ENCODE data around the gene JPT2.

The JPT2 gene

GRCh38 chr16:1689853-1690252, 11.8 kb downstream of the JPT2 start:
- H3K27ac ChIP-seq = peak overlapping the region; percentile 89
- no peak for TF ChIP-seq CTCF (IDR thresholded peaks at IDR 0.05; ENCODE audit: low read depth, low read length, missing control alignments)

GRCh38 chr16:1690810-1691209, 12.7 kb downstream of the JPT2 start:
- H3K27me3 ChIP-seq (replicated peaks) = no peaks in the 10 kb centered on the region
- TF ChIP-seq CTCF (IDR thresholded peaks at IDR 0.05; ENCODE audit: low read depth, low read length, missing control alignments) = no peak
- peak overlapping the region; percentile 89 for H3K27ac ChIP-seq
- DNase-seq = no peak
- H3K36me3 ChIP-seq (replicated peaks) = peaks cover 41% of the 10 kb centered on the region
- in situ Hi-C loops (cut with HindIII; ENCODE audit: low pct_ligation_motif_present, low sequenced_read_pairs) = no loop called here
- H3K4me3 ChIP-seq (ENCODE audit: low read depth, low read length) = no peak overlapping the region

More at GRCh38 chr16:1689853-1690252, 11.8 kb downstream of the JPT2 start:
- Histone ChIP-seq H3K27me3 (replicated peaks) (no peaks in the 10 kb centered on the region), H3K36me3 (replicated peaks) (peaks cover 44% of the 10 kb centered on the region), H3K4me3 (ENCODE audit: low read depth, low read length) (no peak overlapping the region)
- in situ Hi-C loops (cut with HindIII; ENCODE audit: low pct_ligation_motif_present, low sequenced_read_pairs) = no loop called here
- no peak for DNase-seq

GRCh38 chr16:1691276-1691675, 13.2 kb downstream of the JPT2 start:
- no peaks in the 10 kb centered on the region for H3K27me3 ChIP-seq (replicated peaks)
- peak overlapping the region; percentile 89 for H3K27ac ChIP-seq
- peaks cover 41% of the 10 kb centered on the region for H3K36me3 ChIP-seq (replicated peaks)
- DNase-seq = peak; percentile 27
- in situ Hi-C loops (cut with HindIII; ENCODE audit: low pct_ligation_motif_present, low sequenced_read_pairs) = no loop called here
- TF ChIP-seq CTCF (IDR thresholded peaks at IDR 0.05; ENCODE audit: low read depth, low read length, missing control alignments) = peak; percentile 60
- H3K4me3 ChIP-seq (ENCODE audit: low read depth, low read length) = no peak overlapping the region

- in situ Hi-C loops (cut with HindIII; ENCODE audit: low pct_ligation_motif_present, low sequenced_read_pairs) = no loop called here
- Histone ChIP-seq H3K27ac (peak overlapping the region; percentile 89), H3K36me3 (replicated peaks) (peaks cover 42% of the 10 kb centered on the region), H3K4me3 (ENCODE audit: low read depth, low read length) (peak overlapping the region; percentile 5), H3K27me3 (replicated peaks) (no peaks in the 10 kb centered on the region)
- TF ChIP-seq CTCF (IDR thresholded peaks at IDR 0.05; ENCODE audit: low read depth, low read length, missing control alignments) = no peak
- DNase-seq = peak; percentile 89
Observed at GRCh38 chr16:1691956-1692355, 13.9 kb downstream of the JPT2 start.

- no peak for DNase-seq
- in situ Hi-C loops (cut with HindIII; ENCODE audit: low pct_ligation_motif_present, low sequenced_read_pairs) = no loop called here
- TF ChIP-seq CTCF (IDR thresholded peaks at IDR 0.05; ENCODE audit: low read depth, low read length, missing control alignments) = no peak
- Histone ChIP-seq H3K36me3 (replicated peaks) (peaks cover 61% of the 10 kb centered on the region), H3K27me3 (replicated peaks) (no peaks in the 10 kb centered on the region), H3K27ac (no peak overlapping the region), H3K4me3 (ENCODE audit: low read depth, low read length) (no peak overlapping the region)
Observed at GRCh38 chr16:1696863-1697262, 18.8 kb downstream of the JPT2 start.

- TF ChIP-seq CTCF (IDR thresholded peaks at IDR 0.05; ENCODE audit: low read depth, low read length, missing control alignments) = no peak
- DNase-seq = no peak
Observed at GRCh38 chr16:1698680-1699079, 20.6 kb downstream of the JPT2 start.

More at GRCh38 chr16:1698680-1699079, 20.6 kb downstream of the JPT2 start:
- H3K27me3 ChIP-seq (replicated peaks) = no peaks in the 10 kb centered on the region
- no peak overlapping the region for H3K27ac ChIP-seq
- H3K36me3 ChIP-seq (replicated peaks) = peaks cover 55% of the 10 kb centered on the region
- H3K4me3 ChIP-seq (ENCODE audit: low read depth, low read length) = no peak overlapping the region
- in situ Hi-C loops (cut with HindIII; ENCODE audit: low pct_ligation_motif_present, low sequenced_read_pairs) = no loop called here
